HG03457 (cell line): Measurements from ENCODE around the gene TMEM176A.

Source experiments
- ATAC-seq: cut with Tn5 transposase; IDR thresholded peaks from one replicate; pipeline ENCODE4 v1.9.1; 2021; ENCODE audit warnings: moderate number of reproducible peaks; ENCODE audit not compliant: unreplicated experiment

Gene TMEM176A

DNA sequence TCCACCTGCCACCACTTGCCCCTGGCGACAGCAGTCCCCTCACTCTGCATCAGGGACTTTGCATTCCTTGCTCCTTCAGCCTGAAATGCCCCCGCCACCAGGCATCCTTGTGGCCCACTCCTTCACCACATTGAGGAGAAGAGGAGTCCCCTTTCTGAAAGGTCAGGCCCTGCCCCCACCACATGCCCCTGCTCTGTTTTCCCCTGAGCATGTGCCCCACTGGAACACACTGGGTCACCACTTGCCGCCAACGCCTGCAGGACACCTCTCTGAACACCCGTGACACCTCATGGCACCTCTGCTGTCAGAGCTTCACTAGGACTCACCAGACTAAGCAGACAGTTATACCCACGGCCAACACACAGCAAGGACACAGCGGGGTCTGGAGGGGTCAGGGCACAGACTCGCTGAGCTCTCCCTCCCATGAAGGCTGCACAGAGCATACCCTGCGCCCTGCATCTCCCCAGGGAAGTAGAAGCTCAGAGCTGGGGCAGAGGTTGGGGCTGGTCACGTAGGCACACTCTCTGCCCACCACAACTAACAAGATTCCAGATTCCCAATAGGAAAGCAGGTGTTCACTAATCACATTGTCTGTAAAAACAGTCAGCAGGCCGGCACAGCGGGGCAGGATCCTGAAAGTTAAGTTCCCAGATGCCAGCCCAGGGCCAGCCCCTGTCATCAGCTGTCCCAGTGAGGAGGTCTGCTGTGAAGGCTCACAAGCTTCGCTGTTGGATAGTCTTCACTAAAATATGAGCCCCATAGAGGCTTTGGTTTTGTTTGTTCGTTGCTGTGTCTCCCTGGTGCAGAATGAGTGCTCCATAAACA, 45.9 kb downstream of the TMEM176A start:
- no peak for ATAC-seq

DNA sequence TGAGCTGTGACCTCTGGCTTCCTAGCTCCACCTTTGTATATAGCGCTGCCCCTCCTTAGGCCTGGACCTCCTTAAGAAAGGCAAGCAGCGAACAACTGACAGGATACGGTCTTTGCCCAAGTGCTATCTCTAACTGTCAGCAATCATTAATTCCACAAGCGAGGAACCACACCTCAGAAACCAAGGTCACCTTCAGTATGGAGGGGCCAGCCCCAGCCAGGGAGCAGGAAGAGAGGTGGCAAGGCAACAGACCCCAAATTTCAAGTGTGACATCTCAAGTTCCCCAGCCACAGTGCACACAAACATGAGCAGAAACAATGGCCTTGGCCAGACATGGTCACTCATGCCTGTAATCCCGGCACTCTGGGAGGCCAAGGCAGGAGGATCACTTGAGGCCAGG, 47.0 kb downstream of the TMEM176A start:
- ATAC-seq = no peak

DNA sequence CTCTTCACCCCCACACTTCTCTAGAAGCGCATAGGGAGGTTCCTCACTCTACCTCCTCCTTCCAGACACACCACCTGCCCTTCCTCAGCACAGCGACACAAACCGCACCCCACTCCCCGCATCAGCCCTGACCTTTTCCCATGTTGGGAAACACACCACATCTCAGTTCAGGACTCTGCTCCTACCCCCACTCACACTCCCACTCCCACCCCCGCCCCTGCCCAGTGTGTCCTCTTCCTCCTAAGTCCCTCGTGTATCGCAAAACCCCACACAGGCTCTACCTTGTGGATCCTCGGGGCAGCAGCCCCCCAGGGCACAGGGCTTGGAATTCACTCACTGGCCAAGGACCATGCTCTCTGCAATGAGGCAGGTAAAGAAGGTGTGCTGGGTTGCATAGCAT, 47.5 kb downstream of the TMEM176A start:
- no peak for ATAC-seq

DNA sequence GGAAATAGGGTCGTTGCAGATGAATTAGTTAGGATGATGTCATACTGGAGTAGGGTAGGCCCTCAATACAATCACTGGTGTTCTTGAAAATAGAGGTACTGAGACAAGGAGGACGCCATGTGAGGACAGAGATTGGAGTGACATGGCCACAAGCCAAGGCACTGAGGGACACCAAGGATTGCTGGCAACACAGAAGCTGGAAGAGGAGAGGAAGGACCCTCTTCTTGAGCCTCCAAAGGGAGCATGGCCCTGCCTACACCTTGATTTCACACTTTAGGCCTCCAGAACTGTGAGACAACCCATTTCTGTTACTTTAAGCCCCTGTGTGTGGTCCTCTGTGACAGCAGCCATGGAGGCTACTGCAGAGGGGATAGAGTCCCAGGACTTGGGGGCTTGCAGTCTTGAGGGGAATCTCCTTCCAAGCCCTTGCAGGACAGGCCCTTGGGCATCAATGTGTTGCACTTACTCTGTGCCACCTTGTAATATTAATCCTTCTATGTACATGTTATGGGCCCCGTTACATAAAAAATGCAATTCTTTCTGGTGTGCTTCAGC, 48.1 kb downstream of the TMEM176A start:
- ATAC-seq = no peak

DNA sequence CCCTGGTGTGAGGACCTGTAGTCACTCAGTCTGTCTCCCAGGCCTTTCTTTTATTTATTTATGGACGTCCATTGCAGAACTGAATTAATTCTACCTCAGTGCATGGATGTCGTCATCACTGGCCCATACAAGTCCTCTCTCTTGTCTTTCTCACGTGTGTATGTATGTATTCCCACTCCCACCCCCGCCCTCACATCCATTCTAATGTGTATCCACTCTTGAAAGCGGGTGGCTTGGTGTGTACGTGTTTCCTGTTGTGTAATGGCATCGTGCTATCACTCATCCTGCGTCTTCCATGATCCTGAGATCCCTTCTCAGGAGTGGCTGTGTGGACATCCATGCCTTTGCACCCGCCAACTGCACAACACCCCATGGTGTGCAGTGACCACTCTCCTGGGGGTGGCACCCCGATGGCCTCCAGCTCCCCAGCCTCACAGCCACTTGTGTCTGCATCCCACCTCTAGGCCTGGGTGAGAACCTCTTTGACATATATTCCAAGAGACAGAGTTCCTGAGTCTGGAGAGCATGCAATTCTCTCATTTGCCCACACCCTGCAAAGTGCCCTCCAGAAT, 48.7 kb downstream of the TMEM176A start:
- ATAC-seq = no peak

DNA sequence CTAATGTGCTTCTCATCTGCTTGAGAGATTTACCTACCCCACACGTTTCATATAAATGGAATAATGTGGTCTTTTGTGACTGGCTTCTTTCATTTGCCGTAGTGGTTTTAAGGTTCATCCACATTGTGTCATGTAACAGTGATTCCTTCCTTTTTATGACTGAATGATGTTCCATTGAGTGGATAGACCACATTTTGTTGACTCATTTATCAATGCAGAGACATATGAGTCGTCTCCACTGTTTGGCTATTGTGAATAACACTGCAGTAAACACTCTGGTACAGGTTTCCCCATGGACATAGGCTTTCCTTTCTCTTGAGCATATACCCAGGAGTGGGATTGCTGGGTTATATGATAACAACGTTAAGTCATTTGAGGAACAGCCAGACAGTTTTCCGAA, 49.7 kb downstream of the TMEM176A start:
- ATAC-seq = no peak

DNA sequence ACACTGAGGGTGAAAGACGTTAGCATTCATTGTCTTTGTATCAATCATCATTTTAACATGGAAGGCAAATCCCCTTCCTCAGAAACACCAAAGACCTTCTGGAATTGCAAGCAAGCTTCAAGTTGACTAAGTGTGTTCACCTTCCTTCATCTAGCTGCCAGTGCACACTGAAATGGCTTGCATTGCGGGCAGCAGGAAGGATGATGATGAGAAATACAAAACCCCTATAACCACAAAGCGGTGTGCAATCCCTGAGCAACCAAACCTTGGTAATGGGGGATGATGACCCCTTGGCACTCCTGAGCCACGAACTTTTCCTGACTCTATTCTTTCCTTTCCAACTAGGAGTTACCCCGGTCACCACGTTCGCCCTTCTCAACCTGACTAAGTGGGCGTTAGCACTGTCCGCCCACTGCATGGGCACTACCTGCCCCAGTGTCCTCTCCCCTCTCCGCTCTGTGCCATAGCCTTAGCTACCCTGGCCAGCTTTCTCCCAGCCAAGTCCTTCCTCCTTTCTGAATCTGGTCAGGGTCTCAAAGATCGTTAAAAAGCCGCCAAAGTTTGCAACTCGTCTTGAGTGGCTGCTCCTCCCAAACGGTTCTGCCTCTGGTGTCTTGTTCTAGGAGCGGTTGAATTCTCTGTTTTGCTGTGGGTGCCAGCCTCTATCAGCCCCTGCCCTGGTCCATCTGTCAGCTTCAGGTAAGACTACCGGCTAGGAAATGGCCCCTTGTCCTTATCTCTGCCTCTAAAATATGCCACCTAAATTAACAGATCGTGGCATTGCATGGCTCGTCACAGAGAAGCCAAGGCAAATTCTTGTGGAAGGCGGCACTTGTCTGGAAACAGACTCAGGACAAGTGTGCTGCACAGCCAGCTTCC, 51.2 kb downstream of the TMEM176A start:
- no peak for ATAC-seq

DNA sequence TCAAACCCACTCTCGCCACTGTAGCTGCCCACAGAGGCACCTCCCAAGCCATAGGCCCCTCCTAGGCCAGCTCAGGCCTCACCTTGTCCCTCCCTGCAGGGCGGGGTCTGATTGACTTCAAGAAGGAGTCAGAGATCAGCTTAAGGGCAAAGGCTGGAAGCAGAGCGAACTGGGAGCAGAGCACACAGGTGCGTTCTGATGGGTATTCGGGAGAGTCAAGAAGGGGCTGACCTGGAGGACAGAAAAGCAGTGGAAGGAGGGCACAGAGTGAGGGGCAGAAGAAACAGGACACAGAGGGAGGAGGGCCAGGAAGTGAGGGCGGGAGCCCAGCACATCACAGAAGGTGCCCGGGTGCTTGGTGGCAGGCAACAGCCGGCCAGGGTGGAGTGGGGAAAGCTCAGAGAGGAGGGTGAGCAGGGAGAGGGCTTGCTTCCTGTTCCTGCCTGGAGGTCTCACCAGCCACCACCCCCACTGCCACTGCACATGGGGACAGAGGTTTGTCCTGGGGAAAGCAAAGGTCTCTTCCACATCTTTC, 51.9 kb downstream of the TMEM176A start, which contains the start of gene AOC1:
Gene AOC1 (plus strand): TSS at position 147 of the 535 bp plus-strand sequence. CDS start 3,954 bp downstream, outside the sequence.
- no peak for ATAC-seq

DNA sequence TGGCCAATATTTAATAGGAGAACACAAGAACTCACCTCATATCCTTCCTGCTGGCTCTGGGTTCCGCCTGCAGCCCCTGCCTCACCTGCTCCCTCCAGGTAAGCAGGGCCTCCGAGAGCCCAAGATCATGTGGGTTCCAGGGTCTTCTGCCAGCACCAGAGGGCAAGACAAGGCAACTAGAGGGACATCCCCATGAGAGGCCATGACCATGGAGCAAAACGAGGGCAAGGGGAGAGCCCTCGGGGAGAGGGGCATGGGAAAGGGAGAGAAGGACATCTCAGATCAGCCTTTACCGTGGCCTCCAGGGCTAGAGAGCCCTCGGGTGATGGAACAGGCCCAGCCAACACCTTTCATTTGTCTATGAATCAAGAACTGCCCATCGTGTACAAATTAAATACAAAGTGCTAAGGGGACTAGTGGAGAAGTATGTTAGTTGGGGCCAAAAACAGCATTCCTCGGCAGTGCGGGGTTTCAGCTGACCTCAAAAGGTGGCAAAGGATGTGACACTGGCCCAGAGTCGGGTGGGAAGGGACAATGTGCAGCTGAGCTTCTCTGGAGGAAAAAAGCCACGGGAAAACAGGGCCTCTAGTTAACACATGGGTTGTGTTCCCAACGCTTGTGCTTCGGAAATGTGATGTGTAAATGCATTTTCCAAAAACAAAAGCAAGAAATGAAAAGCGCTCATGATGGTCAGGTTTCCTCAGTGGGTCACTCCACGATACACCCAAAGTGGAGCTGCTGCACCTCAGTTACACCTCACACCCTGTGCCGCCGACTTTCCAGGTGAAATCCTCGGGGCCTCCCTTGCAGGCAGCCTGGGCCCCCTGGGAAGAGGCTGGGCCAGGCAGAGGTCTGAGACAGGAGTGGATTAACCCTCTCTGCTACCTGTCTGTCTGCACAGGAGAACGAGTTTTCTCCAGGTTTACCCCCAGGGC, 53.8 kb downstream of the TMEM176A start:
- ATAC-seq = no peak
